Measurements from ENCODE around the gene PHOX2B. TPM values are rescaled to one million over a fixed set of nuclear protein-coding genes. Genes with fewer than 3 reads are reported as not detected.
"Not testable (repeated sequence)": the region's sequence is repeated elsewhere in the genome, so short reads cannot be mapped to it uniquely, and the experiment has no call there.

PHOX2B gene
- total RNA-seq, 2 experiments from 2014 or later: not detected

DNA sequence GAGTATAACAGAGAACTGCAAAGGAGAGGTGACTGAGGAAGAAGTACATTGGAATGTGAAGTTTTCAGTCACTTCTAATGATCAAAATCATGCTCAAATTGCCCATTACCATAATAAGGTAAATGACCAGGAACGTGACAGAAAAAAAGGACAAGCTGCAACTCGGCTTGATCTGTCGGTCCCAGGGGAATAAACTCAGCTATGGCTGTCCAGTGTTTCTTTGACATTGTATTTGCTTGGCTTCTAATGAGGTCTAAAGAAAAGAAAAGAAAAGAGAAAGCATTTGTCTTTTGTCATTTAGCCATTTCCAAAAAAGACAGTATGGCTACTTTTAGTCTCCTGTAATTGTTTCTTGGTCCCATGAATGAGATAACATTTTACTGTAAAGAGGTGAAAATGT lies 25.2 kb downstream of the PHOX2B start:
- CTCF ChIA-PET: no interaction called here
- peaks cover 7% of the 10 kb centered on the region for H3K27me3 Mint-ChIP-seq
- no peak overlapping the region for H3K27ac Mint-ChIP-seq
- H3K9me3 Mint-ChIP-seq (ENCODE audit: low read depth): peaks cover 10% of the 10 kb centered on the region
- DNase-seq (no peak), ATAC-seq (no peak)
- intact Hi-C loops (cut with DNase I, micrococcal nuclease): no loop called here
- H3K4me3 Mint-ChIP-seq: no peak overlapping the region
- peaks cover 4% of the 10 kb centered on the region for H3K36me3 Mint-ChIP-seq (ENCODE audit: low read depth)
- POLR2A ChIA-PET: no interaction called here
- H3K4me1 Mint-ChIP-seq: no peaks in the 10 kb centered on the region

DNA sequence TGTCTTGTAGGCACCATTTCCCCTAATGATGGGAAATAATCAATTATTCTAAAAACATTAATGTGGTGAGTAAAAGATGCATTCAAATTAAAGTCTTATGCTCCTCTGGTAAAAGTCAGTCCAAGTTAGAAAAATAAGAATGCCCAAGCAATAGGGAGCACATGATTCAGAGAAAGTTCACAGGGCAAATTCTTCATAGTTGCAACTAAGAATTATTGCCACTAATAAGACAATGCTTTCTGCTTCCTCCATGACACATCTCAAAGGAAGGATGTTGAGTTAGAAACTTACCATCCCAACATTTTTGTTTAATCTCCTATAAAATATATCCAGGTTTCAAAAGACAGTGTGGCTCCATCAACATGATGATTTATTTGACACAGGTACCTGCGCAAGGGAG lies 26.3 kb downstream of the PHOX2B start:
- Mint-ChIP-seq H3K9me3 (ENCODE audit: low read depth) (peaks cover 10% of the 10 kb centered on the region), H3K4me1 (no peaks in the 10 kb centered on the region), H3K36me3 (ENCODE audit: low read depth) (peaks cover 4% of the 10 kb centered on the region), H3K27me3 (peaks cover 7% of the 10 kb centered on the region), H3K27ac (no peak overlapping the region), H3K4me3 (no peak overlapping the region)
- POLR2A ChIA-PET: no interaction called here
- CTCF ChIA-PET: no interaction called here
- intact Hi-C loops (cut with DNase I, micrococcal nuclease): no loop called here
- DNase-seq (no peak), ATAC-seq (no peak)

DNA sequence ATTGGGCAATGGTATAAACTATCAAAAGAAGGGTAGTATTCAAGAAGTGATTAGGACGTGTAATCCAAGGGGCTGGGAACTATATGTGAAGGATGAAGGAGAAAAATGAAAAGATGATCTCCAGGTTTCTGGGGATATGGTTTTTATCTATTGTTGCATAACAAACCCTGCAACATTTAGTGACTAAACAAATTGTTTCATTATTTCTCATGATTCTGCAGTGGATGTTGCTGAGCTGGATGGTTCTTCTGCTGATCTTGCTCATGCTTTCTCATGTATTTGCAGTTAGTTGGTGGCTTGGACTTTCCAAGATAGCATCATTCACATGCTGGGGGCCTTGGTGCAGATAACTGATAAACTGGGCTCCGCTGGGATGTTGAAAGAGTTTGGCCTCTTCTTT lies 29.1 kb downstream of the PHOX2B start:
- no peak overlapping the region for H3K4me3 Mint-ChIP-seq
- ChIA-PET CTCF (interaction anchor here (0.8 kb wide), 1 partner anchor 168 kb away, joined by 3 read pairs; no protein-coding TSS in a partner anchor), POLR2A (no interaction called here)
- peaks cover 7% of the 10 kb centered on the region for H3K27me3 Mint-ChIP-seq
- H3K27ac Mint-ChIP-seq: no peak overlapping the region
- H3K4me1 Mint-ChIP-seq: no peaks in the 10 kb centered on the region
- intact Hi-C loops (cut with DNase I, micrococcal nuclease): no loop called here
- H3K36me3 Mint-ChIP-seq (ENCODE audit: low read depth): no peaks in the 10 kb centered on the region
- no peak for DNase-seq
- no peak for ATAC-seq
- peaks cover 5% of the 10 kb centered on the region for H3K9me3 Mint-ChIP-seq (ENCODE audit: low read depth)

DNA sequence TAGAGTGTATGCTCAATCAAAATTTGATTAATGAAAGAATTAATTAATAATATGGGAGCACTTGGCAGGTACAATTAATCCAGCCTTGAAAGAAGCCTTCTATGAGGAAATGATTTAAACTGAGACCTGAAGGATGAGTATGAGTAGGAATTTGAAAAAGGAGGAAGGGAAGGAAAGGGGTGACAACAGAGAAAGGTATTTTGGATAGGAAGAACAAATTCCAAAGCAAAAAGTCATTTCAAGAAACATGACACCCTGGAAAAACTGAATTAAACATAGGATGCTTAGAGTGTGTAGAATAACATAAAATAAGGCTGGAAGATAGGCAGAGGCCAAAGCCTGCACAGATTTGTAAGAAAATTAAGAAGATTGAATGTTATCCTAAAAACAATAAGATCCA lies 29.6 kb downstream of the PHOX2B start:
- Mint-ChIP-seq H3K9me3 (ENCODE audit: low read depth) (peaks cover 5% of the 10 kb centered on the region), H3K36me3 (ENCODE audit: low read depth) (no peaks in the 10 kb centered on the region), H3K27ac (no peak overlapping the region), H3K4me3 (no peak overlapping the region), H3K4me1 (no peaks in the 10 kb centered on the region), H3K27me3 (peaks cover 7% of the 10 kb centered on the region)
- ChIA-PET POLR2A (no interaction called here), CTCF (interaction anchor here (0.6 to 0.8 kb wide), 2 partner anchors 86 to 169 kb away, joined by 3 read pairs; no protein-coding TSS in a partner anchor)
- ATAC-seq (no peak), DNase-seq (no peak)
- intact Hi-C loops (cut with DNase I, micrococcal nuclease): no loop called here

DNA sequence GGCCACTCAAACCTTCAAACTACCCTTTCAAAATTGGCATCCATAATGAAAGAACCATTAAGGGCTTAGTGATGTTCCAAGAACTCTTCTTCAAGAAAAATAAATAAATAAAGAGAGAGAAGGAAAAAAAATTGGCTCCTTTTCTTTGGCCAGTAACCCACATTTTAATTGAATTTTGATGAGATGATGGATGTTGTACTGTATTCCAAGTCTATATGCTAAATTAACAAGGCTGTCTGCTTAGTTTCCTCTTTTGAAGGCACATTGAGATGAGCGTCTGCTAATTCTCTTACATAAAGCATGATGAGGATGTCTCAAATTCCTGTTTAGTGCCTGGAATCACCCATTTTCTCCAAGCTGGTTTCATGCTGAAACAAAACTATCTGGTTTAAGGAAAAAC lies 33.4 kb downstream of the PHOX2B start:
- CTCF ChIA-PET: no interaction called here
- Mint-ChIP-seq H3K9me3 (ENCODE audit: low read depth) (peaks cover 8% of the 10 kb centered on the region), H3K27me3 (peaks cover 8% of the 10 kb centered on the region), H3K36me3 (ENCODE audit: low read depth) (no peaks in the 10 kb centered on the region), H3K27ac (no peak overlapping the region), H3K4me3 (no peak overlapping the region), H3K4me1 (no peaks in the 10 kb centered on the region)
- intact Hi-C loops (cut with DNase I, micrococcal nuclease): no loop called here
- ATAC-seq (no peak), DNase-seq (no peak)
- POLR2A ChIA-PET: no interaction called here

DNA sequence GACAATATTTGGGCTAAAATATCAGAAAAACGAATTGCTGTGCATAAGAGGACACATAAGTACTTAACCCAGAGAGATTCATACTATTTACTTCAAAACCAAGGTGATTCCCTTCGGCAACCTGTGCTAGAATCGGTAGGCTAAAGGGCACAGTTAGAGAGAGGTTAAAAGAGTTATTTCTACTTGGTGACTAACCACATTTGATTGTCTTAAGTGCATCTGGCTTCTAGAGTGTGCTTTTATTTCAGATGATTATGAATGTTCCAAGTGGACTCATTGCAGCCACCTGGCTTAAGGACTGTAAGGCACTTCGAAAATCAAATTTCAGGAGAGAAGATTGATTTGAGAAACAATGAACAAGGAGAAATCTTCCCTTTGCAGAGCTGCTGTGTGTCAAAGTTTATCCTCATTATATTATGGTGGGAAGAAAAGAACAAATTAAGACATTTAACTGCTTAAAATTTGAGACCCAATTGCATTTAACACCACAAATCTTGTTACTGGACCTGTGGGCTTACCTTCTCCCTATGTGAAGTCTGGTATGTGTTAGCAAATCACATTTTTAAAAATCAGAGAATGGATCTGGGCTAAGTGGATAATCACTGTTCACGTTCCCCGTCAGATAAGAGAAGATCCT lies 34.0 kb downstream of the PHOX2B start:
- DNase-seq (no peak), ATAC-seq (no peak)
- no peak overlapping the region for H3K4me3 Mint-ChIP-seq
- H3K27ac Mint-ChIP-seq: no peak overlapping the region
- intact Hi-C loops (cut with DNase I, micrococcal nuclease): no loop called here
- no peaks in the 10 kb centered on the region for H3K36me3 Mint-ChIP-seq (ENCODE audit: low read depth)
- no peaks in the 10 kb centered on the region for H3K4me1 Mint-ChIP-seq
- H3K27me3 Mint-ChIP-seq: peaks cover 4% of the 10 kb centered on the region
- peaks cover 5% of the 10 kb centered on the region for H3K9me3 Mint-ChIP-seq (ENCODE audit: low read depth)
- CTCF ChIA-PET: no interaction called here
- POLR2A ChIA-PET: no interaction called here

DNA sequence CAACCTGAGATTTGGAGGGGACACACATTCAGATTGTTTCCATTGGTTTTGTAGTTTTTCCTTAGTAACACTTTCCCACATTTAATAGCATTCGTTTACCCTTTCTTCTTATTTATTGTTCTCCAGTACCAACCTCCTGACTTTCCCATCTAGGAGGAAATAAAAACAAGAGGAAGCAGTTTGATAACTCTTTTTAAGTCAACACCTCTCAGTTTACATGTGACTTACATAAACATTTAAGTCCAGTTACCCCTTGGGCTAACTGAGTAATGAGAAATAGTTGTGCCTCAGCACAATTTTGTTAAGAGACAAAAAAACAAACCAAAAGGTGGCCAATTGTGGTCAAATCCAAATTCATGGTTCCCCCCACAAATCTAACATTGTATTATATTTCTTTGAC lies 34.8 kb downstream of the PHOX2B start:
- no peaks in the 10 kb centered on the region for H3K36me3 Mint-ChIP-seq (ENCODE audit: low read depth)
- H3K27ac Mint-ChIP-seq: no peak overlapping the region
- peaks cover 2% of the 10 kb centered on the region for H3K27me3 Mint-ChIP-seq
- H3K4me1 Mint-ChIP-seq: no peaks in the 10 kb centered on the region
- ChIA-PET POLR2A (no interaction called here), CTCF (no interaction called here)
- no peak overlapping the region for H3K4me3 Mint-ChIP-seq
- no peak for DNase-seq
- H3K9me3 Mint-ChIP-seq (ENCODE audit: low read depth): peaks cover 5% of the 10 kb centered on the region
- intact Hi-C loops (cut with DNase I, micrococcal nuclease): no loop called here
- no peak for ATAC-seq

DNA sequence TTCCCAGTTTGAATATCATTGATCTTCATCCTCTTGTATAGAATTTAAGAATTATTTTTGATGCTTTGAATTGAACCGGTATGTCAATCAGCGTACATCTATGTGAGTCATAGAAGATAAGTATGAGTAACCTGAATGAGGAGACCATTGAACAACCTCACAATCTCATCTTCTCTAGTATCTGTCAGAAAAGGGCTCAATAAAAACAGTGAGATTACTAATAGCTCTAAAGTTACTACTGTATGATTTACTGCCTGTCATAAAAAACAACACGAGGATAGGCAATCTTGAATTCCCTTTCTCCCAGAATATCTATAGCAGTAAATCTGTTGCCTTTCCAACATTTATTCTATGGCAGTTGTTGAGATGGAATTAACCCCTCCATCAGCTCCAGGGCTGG lies 36.1 kb downstream of the PHOX2B start:
- ChIA-PET POLR2A (no interaction called here), CTCF (no interaction called here)
- DNase-seq (no peak), ATAC-seq (no peak)
- H3K27me3 Mint-ChIP-seq: peaks cover 4% of the 10 kb centered on the region
- no peaks in the 10 kb centered on the region for H3K36me3 Mint-ChIP-seq (ENCODE audit: low read depth)
- peaks cover 5% of the 10 kb centered on the region for H3K9me3 Mint-ChIP-seq (ENCODE audit: low read depth)
- H3K4me3 Mint-ChIP-seq: no peak overlapping the region
- intact Hi-C loops (cut with DNase I, micrococcal nuclease): no loop called here
- H3K4me1 Mint-ChIP-seq: no peaks in the 10 kb centered on the region
- H3K27ac Mint-ChIP-seq: no peak overlapping the region

DNA sequence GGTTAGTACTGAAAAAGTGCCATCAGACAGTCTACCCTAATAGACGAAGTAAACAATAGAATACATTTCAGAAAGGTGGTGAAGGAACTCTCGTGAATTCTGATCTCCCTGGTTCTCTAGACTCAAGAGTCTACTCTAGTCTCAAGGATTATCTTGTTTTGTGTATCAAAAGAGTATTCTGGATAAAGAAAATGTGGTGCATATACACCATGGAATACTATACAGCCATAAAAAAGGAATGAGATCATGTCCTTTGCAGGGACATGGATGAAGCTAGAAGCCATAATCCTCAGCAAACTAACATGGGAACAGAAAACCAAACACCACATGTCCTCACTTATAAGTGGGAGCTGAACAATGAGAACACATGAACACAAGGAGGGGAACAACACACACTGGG lies 36.9 kb downstream of the PHOX2B start:
- H3K36me3 Mint-ChIP-seq (ENCODE audit: low read depth); H3K4me3 Mint-ChIP-seq; DNase-seq; POLR2A ChIA-PET; H3K27me3 Mint-ChIP-seq; H3K9me3 Mint-ChIP-seq (ENCODE audit: low read depth); H3K27ac Mint-ChIP-seq; intact Hi-C loops (cut with DNase I, micrococcal nuclease); ATAC-seq; H3K4me1 Mint-ChIP-seq; CTCF ChIA-PET: not testable (repeated sequence)

DNA sequence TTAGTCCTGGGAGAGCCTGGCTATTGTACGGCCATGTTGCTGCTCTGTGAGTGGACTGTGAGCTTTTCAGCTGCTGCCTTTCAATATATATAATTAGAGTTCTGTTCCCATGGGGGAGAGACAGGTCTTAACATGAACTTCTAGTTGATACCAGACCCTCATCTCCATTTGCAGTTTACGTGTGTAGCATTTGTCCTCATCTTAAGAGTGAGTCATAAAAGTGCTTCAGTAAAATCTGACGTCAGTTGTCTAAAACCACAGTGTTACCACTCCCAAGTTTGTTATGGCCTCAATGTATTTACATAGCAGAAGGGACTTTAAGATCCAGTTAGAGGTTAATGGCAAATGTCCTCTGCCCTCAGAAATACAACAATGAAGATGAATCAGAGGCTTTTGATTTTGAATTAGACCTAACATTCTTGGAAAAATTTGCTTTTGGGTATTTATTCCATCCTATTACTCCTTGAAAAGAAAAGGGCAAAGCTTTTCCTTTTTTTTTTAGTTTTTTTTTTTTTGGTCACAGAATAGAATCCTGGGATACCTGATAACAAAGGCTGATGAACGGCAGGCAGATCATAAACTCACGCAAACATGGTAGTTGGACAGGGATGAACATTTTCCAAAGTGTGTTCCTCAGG lies 38.6 kb downstream of the PHOX2B start:
- no peaks in the 10 kb centered on the region for H3K36me3 Mint-ChIP-seq (ENCODE audit: low read depth)
- DNase-seq: no peak
- intact Hi-C loops (cut with DNase I, micrococcal nuclease): no loop called here
- CTCF ChIA-PET: no interaction called here
- POLR2A ChIA-PET: no interaction called here
- H3K4me1 Mint-ChIP-seq: no peaks in the 10 kb centered on the region
- no peak for ATAC-seq
- H3K9me3 Mint-ChIP-seq (ENCODE audit: low read depth): peaks cover 5% of the 10 kb centered on the region
- H3K4me3 Mint-ChIP-seq: no peak overlapping the region
- H3K27me3 Mint-ChIP-seq: peaks cover 4% of the 10 kb centered on the region
- no peak overlapping the region for H3K27ac Mint-ChIP-seq

DNA sequence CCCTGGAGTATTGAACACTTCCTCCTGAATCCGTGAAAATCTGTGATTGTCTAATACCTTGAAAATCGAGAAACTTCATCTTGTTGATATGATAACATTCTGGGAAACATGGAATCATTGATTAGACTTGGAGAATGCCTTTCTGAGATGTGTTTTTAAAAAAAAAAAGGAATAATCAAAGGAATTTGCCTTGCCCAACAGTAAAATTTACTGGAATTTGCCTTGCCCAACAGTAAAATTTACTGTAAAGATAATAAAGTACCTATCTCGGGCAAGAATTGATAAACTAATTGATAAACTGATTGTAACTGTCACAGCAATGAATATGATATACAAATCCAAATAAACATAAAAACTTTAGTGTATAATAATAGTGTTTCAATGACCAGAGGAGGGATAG lies 44.7 kb downstream of the PHOX2B start:
- Mint-ChIP-seq H3K27ac (no peak overlapping the region), H3K4me3 (no peak overlapping the region), H3K9me3 (ENCODE audit: low read depth) (no peaks in the 10 kb centered on the region), H3K27me3 (peaks cover 8% of the 10 kb centered on the region), H3K36me3 (ENCODE audit: low read depth) (no peaks in the 10 kb centered on the region), H3K4me1 (no peaks in the 10 kb centered on the region)
- DNase-seq (no peak), ATAC-seq (no peak)
- CTCF ChIA-PET: no interaction called here
- intact Hi-C loops (cut with DNase I, micrococcal nuclease): no loop called here
- POLR2A ChIA-PET: no interaction called here

DNA sequence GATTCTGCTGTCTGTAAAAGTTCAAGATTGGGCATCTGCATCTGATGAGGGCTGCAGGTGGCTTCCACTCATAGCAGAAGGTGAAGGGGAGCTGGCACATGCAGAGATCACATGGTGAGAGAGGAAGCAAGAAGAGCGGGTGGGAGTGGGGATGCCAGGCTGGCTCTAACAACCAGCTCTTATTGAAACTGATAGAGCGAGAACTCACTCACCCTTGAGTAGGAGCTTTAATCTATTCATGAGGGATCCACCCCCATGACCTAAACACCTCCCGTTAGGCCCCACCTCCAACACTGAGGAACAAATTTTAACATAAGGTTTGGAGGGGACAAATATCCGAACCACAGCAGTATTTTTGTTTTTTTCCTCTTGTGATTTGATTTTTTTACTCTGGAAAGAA lies 45.8 kb downstream of the PHOX2B start:
- no peak for ATAC-seq
- H3K27me3 Mint-ChIP-seq: peaks cover 7% of the 10 kb centered on the region
- POLR2A ChIA-PET: no interaction called here
- no peaks in the 10 kb centered on the region for H3K4me1 Mint-ChIP-seq
- H3K9me3 Mint-ChIP-seq (ENCODE audit: low read depth): no peaks in the 10 kb centered on the region
- intact Hi-C loops (cut with DNase I, micrococcal nuclease): no loop called here
- no peak for DNase-seq
- CTCF ChIA-PET: no interaction called here
- H3K36me3 Mint-ChIP-seq (ENCODE audit: low read depth): no peaks in the 10 kb centered on the region
- H3K4me3 Mint-ChIP-seq: no peak overlapping the region
- H3K27ac Mint-ChIP-seq: no peak overlapping the region

All from activated CD4-positive, alpha-beta T cell treated with anti-CD3 and anti-CD28 coated beads for 36 hours (primary cell).